Astrocyte (in vitro differentiated cells and primary cell): ENCODE measurements around the gene PSME3IP1.

Experiments
- CTCF ChIP-seq: IDR thresholded peaks from 2 replicates; pipeline ENCODE4 v1.5.1; 2011; ENCODE audit warnings: low read depth, mild to moderate bottlenecking, inconsistent platforms, low read length, moderate library complexity; ENCODE audit not compliant: insufficient read depth
- EZH2 ChIP-seq: IDR thresholded peaks from 2 replicates; pipeline ENCODE4 v1.6.1; 2012; ENCODE audit warnings: mild to moderate bottlenecking, low read length, inconsistent platforms; ENCODE audit not compliant: insufficient read depth

GRCh38 chr16:57185446-57185944 lies 344 bp downstream of the PSME3IP1 start:
- no peak for TF ChIP-seq CTCF
- no peak for TF ChIP-seq EZH2
